NCI-H2081 treated with DMSO at 0.1 percent for 48 hours (cell line): ENCODE results near the gene PECR.

Experiments used
- DNase-seq: peaks from one replicate; lab custom pipeline; 2025; lab: John Stamatoyannopoulos, UW

The PECR gene

GRCh38 chr2:216081487-216082116 is at the start of gene PECR, which contains the start of gene TMEM169:
Gene PECR, minus strand, starts transcription at chr2:216081809. Its CDS starts 68 bp downstream, at chr2:216081741.
Gene TMEM169, plus strand, starts transcription at chr2:216081919. Its CDS starts 14,045 bp downstream, at chr2:216095964.
- DNase-seq, result peak; percentile 31

DNA sequence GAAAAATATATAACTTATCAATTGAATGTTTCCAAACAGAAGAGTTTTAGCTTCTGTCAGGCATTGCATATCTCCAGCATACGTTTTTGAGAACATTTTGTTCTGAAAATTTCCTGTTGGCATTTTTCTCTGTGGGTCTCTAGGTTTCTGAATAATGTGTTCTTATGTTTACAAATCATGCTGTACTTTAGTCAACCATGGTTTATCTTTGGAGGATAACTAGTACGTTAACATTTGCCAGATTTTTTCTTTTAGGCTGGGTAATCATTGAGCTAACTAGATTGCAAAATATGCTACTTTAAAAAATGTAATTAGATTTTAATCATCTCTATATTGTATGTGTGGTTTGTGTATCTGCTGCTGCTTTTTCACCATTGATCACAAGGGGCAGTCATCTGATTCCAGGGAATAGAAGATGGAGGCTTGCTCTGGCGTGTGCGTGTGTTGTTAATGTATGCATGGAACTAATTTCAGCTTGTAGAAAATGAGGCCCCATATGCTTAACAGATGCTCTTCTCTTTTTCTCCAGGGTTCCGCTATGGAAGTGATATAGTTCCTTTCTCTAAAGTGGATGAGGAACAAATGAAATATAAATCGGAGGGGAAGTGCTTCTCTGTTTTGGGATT is 48.9 kb upstream of the PECR start:
- DNase-seq, result no peak

DNA sequence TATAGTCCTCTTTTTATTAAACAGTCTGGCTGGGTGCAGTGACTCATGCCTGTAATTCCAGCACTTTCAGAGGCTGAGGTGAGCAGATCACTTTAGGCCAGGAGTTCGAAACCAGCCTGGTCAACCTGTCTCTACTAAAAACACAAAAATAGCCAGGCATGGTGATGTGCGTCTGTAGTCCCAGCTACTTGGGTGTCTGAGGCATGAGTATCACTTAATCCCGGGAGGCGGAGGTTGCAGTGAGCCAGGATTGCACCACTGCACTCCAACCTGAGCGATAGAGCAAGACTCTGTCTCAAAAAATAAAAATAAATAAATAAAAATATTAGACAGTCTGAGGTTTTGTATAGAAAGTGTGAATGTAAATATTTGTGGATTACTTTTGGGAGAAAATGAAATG is 45.3 kb upstream of the PECR start:
- DNase-seq, result no peak

- no peak for DNase-seq
Observed at GRCh38 chr2:216121255-216121654, 39.6 kb upstream of the PECR start.

DNA sequence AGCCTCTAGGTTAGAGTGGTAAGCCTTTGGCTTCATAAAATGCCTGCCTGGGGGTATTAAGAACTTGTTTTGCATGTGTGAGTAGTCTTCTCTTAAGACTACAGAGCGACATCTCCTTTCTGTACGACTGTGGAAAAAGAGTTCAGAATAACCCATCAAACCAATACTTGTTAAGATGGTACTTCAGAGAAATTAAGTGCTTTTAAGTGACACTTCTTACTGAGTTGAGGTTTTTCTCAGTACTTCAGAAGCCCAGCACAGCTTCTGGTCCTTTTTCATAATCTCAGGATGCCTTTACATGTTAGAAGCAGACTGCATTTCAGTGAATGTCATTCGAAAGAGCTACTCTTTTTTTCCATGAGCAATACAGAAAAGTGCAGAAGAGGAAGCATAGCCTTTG is 38.4 kb upstream of the PECR start:
- DNase-seq, result no peak

GRCh38 chr2:216119146-216119545 is 37.5 kb upstream of the PECR start:
- DNase-seq, result no peak

DNA sequence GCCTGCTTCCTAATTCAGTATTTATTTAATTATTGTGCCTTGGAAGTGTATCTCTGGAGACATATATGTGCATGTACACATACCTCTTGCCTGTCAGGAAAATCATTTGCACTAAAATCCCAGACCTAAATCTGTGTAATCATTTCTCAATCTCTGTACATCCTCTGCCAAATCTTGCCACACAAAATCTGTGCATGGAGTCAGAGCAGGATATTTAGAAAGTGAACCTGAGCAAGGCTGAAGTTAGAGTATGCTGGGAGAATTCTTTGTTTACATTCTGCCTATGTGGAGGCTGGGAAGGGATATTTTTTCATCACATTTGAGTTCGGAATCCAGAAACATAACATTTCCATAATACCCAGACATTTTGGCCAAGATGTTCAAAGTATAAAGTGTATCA is 36.9 kb upstream of the PECR start:
- no peak for DNase-seq

DNA sequence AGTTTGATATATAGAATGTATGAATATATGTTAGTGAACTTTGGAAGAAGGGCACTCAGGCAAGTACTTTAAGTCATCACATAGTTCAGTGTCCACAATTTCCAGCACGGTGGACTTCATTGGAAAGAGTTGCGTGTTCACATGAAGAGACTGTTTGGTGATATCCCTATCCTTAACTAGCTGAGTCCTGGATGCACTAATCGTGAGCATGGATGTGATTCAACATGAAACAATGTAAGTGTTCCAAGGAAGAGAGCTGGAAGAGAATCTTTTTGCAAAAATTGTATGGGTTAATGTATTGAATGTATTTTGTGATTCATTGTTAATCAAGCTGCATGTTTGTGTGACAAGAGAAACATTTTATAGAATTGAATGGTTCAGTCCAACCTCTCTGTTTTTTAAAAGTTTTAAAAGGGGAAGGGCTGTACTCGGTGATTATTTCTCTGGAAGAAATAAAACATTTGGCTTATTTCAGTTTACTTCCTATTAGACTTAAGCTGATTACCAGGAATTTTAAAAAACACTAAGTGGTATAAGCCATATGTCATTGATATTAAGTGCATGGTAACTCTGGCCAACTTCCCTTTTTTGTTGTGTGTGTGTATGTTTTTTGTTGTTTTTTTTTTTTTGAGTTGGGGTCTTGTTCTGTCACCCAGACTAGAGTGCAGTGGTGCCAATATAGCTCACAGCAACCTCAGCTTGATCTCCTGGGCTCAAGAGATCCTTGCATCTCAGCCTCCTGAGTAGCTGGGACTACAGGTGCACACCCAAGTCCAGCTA is 36.1 kb upstream of the PECR start:
- DNase-seq, result no peak

DNA sequence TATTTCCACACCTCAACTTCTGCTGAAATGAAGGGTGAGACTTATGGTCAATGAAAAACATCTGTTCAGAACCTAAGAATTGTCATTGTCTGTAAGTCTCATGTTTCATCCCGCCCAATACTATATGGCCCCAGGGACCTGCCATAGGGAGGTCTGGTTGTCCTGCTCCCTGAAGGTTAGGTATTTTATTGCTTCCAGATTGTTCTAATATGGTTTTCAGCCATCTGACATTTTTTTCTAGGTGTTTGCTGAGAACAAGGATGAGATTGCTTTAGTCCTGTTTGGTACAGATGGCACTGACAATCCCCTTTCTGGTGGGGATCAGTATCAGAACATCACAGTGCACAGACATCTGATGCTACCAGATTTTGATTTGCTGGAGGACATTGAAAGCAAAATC is 34.8 kb upstream of the PECR start:
- no peak for DNase-seq

DNA sequence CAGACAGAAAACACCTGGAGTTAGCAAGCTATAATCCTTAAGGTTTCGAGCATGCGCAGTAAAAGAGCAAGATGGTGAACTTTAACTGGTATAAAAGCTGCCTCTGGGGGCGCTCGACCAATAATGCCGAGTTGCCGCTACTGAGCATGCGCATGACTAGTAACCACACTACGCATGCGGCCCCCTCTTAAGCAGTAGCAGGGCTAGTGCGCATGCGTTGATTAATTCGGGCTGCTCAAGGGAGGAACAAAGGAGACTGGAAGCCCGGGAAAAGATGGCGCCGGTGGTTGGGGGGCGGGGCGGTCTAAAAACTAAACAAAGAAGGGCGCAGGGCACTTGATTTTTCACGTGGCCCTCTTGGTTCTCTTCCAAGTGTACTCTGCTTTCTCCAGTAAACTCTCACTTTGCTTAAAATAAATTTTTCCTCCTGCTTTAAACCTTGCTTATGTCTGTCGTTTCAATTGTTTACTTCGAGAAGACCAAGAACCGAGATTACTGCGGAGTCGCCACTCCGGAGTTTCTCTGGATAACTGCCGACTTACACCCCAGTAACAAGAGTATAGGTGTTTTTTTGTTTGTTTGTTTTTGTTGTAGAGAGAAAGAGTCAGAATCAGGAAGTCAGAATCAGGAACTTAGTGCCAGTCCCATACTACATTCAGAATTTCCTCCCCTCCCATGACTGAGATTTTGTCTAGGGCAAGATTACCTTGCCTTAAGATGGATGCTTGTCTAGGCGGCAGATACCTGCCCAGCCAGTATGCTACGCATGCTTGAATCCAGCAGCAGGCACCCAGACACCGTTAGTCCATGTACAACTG is 33.3 kb upstream of the PECR start:
- peak; percentile 95 for DNase-seq

DNA sequence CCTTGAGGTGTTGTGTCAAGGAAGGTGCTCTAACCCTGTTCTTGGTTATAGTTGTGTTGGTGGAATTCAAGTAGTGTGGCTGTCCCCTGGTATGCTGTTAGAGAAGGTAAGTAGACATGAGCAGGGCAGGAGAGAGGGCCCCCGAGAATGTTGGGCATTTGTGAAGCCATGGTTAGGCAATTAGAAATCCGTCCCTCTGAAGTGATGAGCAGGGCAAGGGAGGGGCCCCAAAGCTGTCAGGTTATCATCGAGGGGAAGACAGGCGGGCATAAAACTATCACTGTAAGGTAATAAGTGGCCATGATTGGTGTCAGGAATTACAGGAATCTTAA is 32.7 kb upstream of the PECR start:
- DNase-seq, result no peak

DNA sequence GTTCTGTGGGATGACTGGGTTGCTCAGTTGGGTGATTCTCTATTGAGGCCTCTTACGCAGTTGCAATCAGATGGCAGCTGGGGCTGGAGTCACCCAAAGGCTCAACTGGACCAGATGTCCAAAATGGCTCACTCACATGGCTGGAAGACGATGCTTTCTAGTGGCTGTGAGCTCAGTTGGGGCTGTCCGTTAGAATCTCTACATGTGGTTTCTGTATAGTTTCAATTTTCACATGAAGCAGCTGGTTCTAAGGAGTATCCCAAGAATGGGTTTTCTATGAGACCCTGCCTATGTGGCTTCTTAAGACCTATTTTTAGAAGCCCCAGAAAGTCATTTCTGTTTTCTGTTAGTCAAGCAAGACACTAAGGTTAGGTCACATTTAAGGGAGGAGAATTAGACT is 32.0 kb upstream of the PECR start:
- no peak for DNase-seq

DNA sequence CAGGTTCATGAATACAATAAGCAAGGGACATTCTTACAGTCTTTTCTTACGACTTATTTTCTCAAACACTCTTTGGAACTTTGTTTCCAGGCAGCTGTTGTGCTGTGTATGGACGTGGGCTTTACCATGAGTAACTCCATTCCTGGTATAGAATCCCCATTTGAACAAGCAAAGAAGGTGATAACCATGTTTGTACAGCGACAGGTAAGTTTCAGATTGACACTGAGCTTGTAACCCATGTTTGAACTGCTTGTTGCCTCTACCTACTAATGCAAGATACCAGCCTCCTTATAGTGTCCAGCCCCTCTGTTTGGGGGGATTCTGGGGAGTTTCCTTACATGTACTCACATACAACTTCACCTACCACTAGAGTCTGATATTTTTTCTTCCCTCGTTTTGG is 31.3 kb upstream of the PECR start:
- DNase-seq, result no peak

- DNase-seq, result no peak
Observed at GRCh38 chr2:216111122-216111521, 29.5 kb upstream of the PECR start.

- no peak for DNase-seq
Observed at GRCh38 chr2:216110620-216111019, 29.0 kb upstream of the PECR start.

- no peak for DNase-seq
Observed at GRCh38 chr2:216109962-216110614, 28.5 kb upstream of the PECR start.

DNA sequence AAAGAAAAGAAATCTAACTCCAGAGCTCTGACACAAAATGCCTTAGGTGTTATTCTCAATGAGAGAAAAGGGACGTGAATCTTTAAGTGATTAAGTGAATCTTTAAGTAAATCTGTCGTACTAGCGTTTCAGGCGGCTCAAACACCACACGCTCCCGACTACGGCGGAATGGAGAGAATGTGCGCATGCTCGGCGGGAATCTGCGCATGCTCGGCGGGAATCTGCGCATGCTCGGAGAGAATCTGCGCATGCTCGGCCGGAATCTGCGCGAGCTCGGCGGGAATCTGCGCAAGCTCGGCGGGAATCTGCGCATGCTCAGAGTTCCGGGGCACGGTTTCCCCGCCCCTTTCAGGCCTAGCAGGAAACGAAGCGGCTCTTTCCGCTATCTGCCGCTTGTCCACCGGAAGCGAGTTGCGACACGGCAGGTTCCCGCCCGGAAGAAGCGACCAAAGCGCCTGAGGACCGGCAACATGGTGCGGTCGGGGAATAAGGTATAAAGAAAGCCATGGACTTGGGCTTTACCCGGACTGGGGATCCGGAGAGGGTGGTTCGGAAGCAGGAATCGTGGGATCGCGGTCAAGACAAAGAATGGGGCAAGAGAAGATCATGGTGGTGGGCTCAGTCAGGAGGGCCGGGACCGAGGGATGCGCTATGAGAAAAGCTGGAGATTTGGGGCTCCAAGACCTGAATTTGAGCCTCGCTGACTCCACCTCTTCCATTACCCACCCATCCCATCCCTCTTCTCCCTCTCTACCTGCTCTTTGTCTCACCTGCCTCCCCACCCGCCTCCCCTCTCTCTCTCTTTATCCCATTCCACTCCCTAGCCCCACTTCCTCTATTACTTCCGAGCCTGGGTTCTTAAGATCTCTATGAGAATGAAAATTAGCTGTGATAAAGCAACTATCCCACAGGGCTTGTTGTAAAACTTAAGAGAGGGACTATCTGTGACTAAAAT is 27.6 kb upstream of the PECR start, which contains the start of gene XRCC5:
Gene XRCC5, plus strand, starts transcription at position 382 of the 955 bp plus-strand sequence. Its CDS starts 89 bp downstream, at position 471.
- peak; percentile 85 for DNase-seq

- DNase-seq, result no peak
Observed at GRCh38 chr2:216108310-216108966, 26.8 kb upstream of the PECR start.

GRCh38 chr2:216107760-216108159 is 26.2 kb upstream of the PECR start:
- DNase-seq, result no peak

DNA sequence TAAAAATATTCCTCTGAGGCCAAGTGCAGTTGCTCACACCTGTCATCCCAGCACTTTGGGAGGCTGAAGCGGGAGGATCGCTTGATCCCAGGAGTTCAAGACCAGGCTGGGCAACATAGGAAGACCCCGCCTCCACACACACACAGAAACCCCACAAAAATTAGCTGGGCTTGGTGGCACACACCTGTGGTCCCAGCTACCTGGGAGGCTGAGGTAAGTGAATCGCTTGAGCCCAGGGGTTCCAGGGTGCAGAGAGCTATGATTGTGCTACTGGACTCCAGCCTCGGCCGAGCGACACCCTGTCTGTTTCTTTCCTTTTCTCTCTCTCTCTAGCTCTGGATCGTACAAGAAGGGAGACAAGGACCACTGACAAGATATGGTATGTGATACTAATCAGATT is 25.7 kb upstream of the PECR start:
- DNase-seq, result no peak
